Activated CD4-positive, alpha-beta T cell treated with anti-CD3 and anti-CD28 coated beads for 36 hours (primary cell): ENCODE measurements around the gene OGA. TPM values are rescaled to one million over a fixed set of nuclear protein-coding genes. Genes with fewer than 3 reads are reported as not detected.
A peak's percentile ranks its signal among the peaks of the same experiment; 100 is the strongest.

ENCODE experiments used
- ATAC-seq: fragments of 200-7000 bp; cut with Tn5 transposase; one replicate; pipeline ENCODE4 v1.10.0; 2021; ENCODE audit warnings: mild to moderate bottlenecking, moderate library complexity
- CTCF ChIA-PET: fragments of 350-600 bp; sonication (Branson Sonifier 250); formaldehyde crosslinking; loops from one replicate; lab custom pipeline; 2021; ENCODE audit warnings: antibody characterized with exemption; lab: Charles Lee
- POLR2A ChIA-PET: fragments of 350-600 bp; sonication (Branson Sonifier 250); formaldehyde crosslinking; loops from one replicate; lab custom pipeline; 2021; ENCODE audit warnings: antibody characterized with exemption, inconsistent platforms; lab: Charles Lee
- DNase-seq: peaks from one replicate; pipeline ENCODE4 v3.0.0-alpha.2; 2020
- H3K27ac Mint-ChIP-seq: one replicate; pipeline ENCODE4 v1.8.0; 2021; ENCODE audit warnings: mixed read lengths
- H3K27me3 Mint-ChIP-seq: one replicate; pipeline ENCODE4 v1.8.0; 2021; ENCODE audit warnings: mixed read lengths
- H3K36me3 Mint-ChIP-seq: one replicate; pipeline ENCODE4 v1.8.0; 2021; ENCODE audit warnings: low read depth, mixed read lengths
- H3K4me1 Mint-ChIP-seq: one replicate; pipeline ENCODE4 v1.8.0; 2021; ENCODE audit warnings: mixed read lengths
- H3K4me3 Mint-ChIP-seq: one replicate; pipeline ENCODE4 v1.8.0; 2021; ENCODE audit warnings: mild to moderate bottlenecking, moderate library complexity, mixed read lengths
- H3K9me3 Mint-ChIP-seq: one replicate; pipeline ENCODE4 v1.8.0; 2021; ENCODE audit warnings: low read depth, mixed read lengths
- intact Hi-C, 2 experiments: fragments of 100-400 bp; cut with DNase I in 1 of 2; cut with micrococcal nuclease in 1 of 2; formaldehyde crosslinking; loops; one replicate each; pipeline versions ENCODE4 v1.14.2 to v1.15.1; 2022 to 2024; cut with DNase I, micrococcal nuclease
- total RNA-seq, 2 experiments: library from RNA; stranded (reverse); gene quantifications; one replicate each; pipeline ENCODE4 v1.2.3, GENCODE V29; 2021

Gene OGA
- total RNA-seq, 2 experiments from 2014 or later = 113 to 124 TPM

DNA sequence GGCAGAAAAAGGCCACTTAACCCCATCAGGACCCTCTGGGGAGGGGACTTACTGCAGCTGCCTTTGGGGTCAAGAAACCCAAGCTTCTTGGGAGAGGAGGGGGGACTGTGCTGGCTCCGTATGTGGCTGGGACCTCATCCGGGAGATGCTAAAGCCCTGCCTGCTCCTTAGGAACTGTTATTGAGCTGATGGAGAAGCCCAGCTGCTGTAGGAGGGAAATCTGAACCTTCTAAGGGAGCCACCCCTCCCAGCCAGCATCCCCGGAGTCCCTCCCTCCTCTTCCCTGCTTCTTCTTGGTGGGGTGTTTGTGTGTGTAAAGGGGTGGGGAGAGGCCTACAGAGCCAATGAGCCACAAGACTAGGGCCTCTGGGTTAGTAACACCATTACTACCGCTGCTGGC lies 17.1 kb upstream of the OGA start:
- no peak overlapping the region for H3K4me3 Mint-ChIP-seq
- POLR2A ChIA-PET = interaction anchor here (1.4 kb wide), 1 partner anchor 17 kb away, joined by 7 read pairs; the partner anchor contains the start of gene OGA
- ATAC-seq (peak; percentile 0), DNase-seq (no peak)
- peaks cover 59% of the 10 kb centered on the region for H3K4me1 Mint-ChIP-seq
- H3K36me3 Mint-ChIP-seq = no peaks in the 10 kb centered on the region
- H3K9me3 Mint-ChIP-seq = no peaks in the 10 kb centered on the region
- CTCF ChIA-PET = interaction anchor here (0.6 to 9.8 kb wide), 18 partner anchors 8 to 280 kb away, joined by 3 to 145 read pairs (median 3); partner anchors contain the start of genes NPM3 and OGA
- intact Hi-C loops = no loop called here
- H3K27me3 Mint-ChIP-seq = no peaks in the 10 kb centered on the region
- no peak overlapping the region for H3K27ac Mint-ChIP-seq

DNA sequence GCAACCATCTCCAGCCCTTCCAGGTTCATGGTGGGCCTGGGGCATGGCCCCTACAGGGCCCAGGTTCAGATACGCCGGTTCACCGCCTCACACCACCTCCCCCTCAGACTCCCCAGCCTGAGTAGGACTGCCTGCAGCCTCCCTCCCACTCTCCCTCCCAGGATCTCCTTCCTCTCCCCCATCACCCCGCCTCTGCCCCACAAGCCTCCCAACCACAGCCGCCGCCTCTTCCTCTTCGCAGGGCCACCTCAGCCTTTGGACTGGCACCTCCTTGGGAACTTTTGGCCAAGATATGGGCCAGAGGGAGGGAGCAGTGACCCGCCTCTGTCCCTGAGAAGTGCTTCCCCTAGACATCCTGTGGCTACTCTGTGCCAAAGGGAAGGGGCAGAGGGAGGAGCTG lies 16.1 kb upstream of the OGA start:
- intact Hi-C loops = loop anchor here (5.0 kb wide), 6 partner anchors 52 to 813 kb away; partner anchors contain the start of genes BTRC (in 1 of the 2), NFKB2 (in 1 of the 2), NPM3 (in 1 of the 2) and PPRC1 (in 1 of the 2)
- H3K4me1 Mint-ChIP-seq = peaks cover 59% of the 10 kb centered on the region
- POLR2A ChIA-PET = interaction anchor here (0.5 kb wide), 1 partner anchor 19 kb away, joined by 3 read pairs; no protein-coding TSS in a partner anchor

DNA sequence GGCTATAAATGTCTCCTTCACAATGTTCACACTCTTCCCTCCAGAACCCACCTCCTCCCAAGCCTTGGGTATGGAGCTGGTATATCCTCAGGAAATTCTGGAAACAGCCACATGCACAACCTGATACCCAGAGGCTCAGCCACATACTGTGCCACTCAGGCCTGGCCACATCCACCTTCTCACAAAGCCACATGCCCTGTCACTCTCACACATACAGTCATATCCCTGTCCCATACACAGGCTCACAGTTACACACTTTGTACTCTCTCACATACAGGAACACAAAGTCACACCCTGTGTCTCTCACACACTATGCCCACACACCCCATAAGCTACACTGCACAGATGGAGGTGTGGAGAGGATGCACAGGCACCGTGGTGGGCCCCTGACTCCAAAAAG lies 15.2 kb upstream of the OGA start:
- intact Hi-C loops = loop anchor here (5.0 kb wide), 6 partner anchors 51 to 814 kb away; partner anchors contain the start of genes BTRC (in 1 of the 2), NFKB2 (in 1 of the 2), NPM3 (in 1 of the 2) and PPRC1 (in 1 of the 2)
- peaks cover 61% of the 10 kb centered on the region for H3K4me1 Mint-ChIP-seq
- H3K9me3 Mint-ChIP-seq = no peaks in the 10 kb centered on the region
- DNase-seq (peak; percentile 37), ATAC-seq (no peak)
- CTCF ChIA-PET = interaction anchor here (0.6 to 1.5 kb wide), 5 partner anchors 10 to 237 kb away, joined by 3 to 7 read pairs (median 3); partner anchors contain the start of gene KCNIP2
- no peaks in the 10 kb centered on the region for H3K36me3 Mint-ChIP-seq
- POLR2A ChIA-PET = no interaction called here
- H3K27ac Mint-ChIP-seq = peak overlapping the region; percentile 52
- no peaks in the 10 kb centered on the region for H3K27me3 Mint-ChIP-seq
- no peak overlapping the region for H3K4me3 Mint-ChIP-seq

More for the DNA sequence above, 16.1 kb upstream of the OGA start:
- Mint-ChIP-seq H3K9me3 (no peaks in the 10 kb centered on the region), H3K4me3 (no peak overlapping the region), H3K36me3 (no peaks in the 10 kb centered on the region), H3K27me3 (no peaks in the 10 kb centered on the region), H3K27ac (peak overlapping the region; percentile 26)
- DNase-seq = peak; percentile 39
- no peak for ATAC-seq
- CTCF ChIA-PET = interaction anchor here (0.7 to 9.8 kb wide), 3 partner anchors 175 to 800 kb away, joined by 3 to 145 read pairs (median 4); no protein-coding TSS in a partner anchor

DNA sequence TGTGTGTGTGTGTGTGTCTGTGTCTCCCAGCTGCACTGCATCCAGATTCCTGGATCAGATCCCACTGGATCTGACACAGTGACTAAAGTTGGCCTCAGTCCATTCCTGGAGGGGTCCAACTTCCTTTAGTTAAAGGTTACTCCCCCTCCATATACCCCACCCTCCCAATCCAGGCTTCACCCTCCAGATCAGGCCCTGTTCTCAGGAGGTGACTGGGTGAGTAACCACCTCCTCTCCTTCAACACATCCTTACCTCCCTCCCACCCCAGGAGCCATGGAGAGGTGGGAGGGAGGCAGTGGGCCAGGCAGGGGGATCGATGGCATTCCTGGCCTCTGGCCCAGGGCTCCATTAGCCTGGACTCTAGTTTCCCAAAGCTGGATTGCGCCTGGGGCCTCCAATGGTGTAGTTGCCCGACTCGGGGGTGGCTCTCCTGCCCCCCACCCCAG lies 14.1 kb upstream of the OGA start:
- no peak overlapping the region for H3K4me3 Mint-ChIP-seq
- DNase-seq (no peak), ATAC-seq (no peak)
- intact Hi-C loops = loop anchor here (5.0 kb wide), 6 partner anchors 50 to 815 kb away; partner anchors contain the start of genes BTRC (in 1 of the 2), NFKB2 (in 1 of the 2), NPM3 (in 1 of the 2) and PPRC1 (in 1 of the 2)
- CTCF ChIA-PET = interaction anchor here (0.6 to 2.1 kb wide), 5 partner anchors 9 to 382 kb away, joined by 3 to 8 read pairs (median 3); no protein-coding TSS in a partner anchor
- H3K27me3 Mint-ChIP-seq = no peaks in the 10 kb centered on the region
- no peak overlapping the region for H3K27ac Mint-ChIP-seq
- peaks cover 61% of the 10 kb centered on the region for H3K4me1 Mint-ChIP-seq
- H3K36me3 Mint-ChIP-seq = no peaks in the 10 kb centered on the region
- H3K9me3 Mint-ChIP-seq = no peaks in the 10 kb centered on the region
- POLR2A ChIA-PET = no interaction called here

DNA sequence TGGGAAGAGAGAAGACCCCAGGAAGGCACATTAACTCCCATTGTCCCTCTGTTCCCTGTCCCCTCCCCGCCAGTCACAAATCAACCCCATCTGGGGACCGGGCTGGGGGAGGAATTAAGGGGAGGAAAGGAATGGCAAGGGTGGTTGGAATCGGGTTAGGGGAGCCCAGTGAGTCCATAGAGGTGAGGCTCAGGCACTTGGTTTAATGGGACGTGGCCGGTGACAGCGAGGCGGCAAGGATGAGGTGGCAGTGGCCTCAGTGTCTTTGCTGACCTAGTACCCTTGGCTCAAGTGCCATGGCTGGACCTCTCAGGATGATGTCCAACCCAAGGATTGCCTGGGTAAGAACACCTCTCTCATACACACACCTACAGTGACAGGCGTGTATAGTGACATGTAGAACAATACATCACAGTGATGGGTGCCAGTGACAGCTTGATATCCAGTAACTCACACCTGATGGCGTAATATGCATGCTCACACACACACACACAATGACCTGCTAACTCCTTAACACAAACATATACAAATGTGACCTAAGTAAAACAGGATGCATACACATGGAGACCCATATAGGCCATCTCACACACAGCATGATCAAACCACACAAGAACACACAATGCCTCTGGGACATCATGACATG lies 13.0 kb upstream of the OGA start:
- peak overlapping the region; percentile 70 for H3K4me3 Mint-ChIP-seq
- peaks cover 61% of the 10 kb centered on the region for H3K4me1 Mint-ChIP-seq
- POLR2A ChIA-PET = interaction anchor here (0.6 to 2.6 kb wide), 3 partner anchors 11 to 48 kb away, joined by 3 to 16 read pairs (median 15); partner anchors contain the start of genes NPM3 and OGA

DNA sequence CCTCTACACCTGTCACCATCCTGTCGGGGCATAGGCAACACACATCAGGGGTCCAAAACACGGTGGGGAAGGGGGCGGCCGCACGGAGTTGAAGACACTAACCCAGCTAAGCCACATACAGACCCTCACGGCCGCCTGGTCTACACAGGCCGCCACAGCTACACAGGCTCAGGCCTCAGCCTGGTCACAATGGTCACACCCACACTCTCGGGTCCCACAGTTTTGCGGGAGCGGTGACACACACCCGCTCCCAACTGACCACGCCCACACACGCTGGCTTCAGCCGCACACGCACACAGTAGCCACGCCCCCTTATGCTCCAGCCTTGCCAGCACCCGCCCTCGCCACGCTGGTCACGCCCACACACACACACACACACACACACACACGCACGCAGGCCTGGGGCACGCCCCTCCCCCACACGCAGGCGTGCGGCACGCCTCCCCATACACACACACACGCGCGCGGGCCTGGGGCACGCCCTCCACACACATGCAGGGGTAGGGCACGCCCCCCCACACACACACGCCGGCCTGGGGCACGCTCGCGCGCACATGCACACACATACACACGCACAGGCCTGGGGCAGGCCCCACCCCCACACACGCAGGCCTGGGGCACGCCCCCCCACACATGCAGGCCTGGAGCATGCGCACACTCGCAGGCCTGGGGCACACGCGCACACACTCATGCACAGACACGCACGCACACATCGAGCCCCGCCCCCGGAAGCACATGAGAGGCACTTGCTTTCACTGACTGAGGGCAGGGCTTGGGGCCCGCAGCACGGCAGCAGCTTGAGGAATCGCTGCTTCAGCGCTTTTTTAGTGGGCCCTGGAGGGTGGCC lies 12.3 kb upstream of the OGA start:
- CTCF ChIA-PET = interaction anchor here (1.1 to 2.5 kb wide), 3 partner anchors 11 to 179 kb away, joined by 3 to 12 read pairs (median 8); no protein-coding TSS in a partner anchor
- POLR2A ChIA-PET = interaction anchor here (0.6 to 2.6 kb wide), 4 partner anchors 12 to 125 kb away, joined by 3 to 16 read pairs (median 10); partner anchors contain the start of genes NPM3 and OGA
- H3K36me3 Mint-ChIP-seq = no peaks in the 10 kb centered on the region
- ATAC-seq = peak; percentile 77
- H3K4me1 Mint-ChIP-seq = peaks cover 56% of the 10 kb centered on the region
- H3K4me3 Mint-ChIP-seq = peak overlapping the region; percentile 70
- H3K27me3 Mint-ChIP-seq = no peaks in the 10 kb centered on the region
- no peaks in the 10 kb centered on the region for H3K9me3 Mint-ChIP-seq
- H3K27ac Mint-ChIP-seq = peak overlapping the region; percentile 98
- DNase-seq = peak; percentile 96
- intact Hi-C loops = loop anchor here (1.0 to 5.0 kb wide), 10 partner anchors 12 to 817 kb away; partner anchors contain the start of genes NPM3 (in 2 of the 2), OGA (in 2 of the 2), BTRC (in 1 of the 2) and HPS6 (in 1 of the 2)

More for the DNA sequence above, 13.0 kb upstream of the OGA start:
- CTCF ChIA-PET = interaction anchor here (0.5 to 2.1 kb wide), 4 partner anchors 10 to 179 kb away, joined by 3 to 8 read pairs (median 5); no protein-coding TSS in a partner anchor
- no peaks in the 10 kb centered on the region for H3K27me3 Mint-ChIP-seq
- ATAC-seq = no peak
- no peaks in the 10 kb centered on the region for H3K9me3 Mint-ChIP-seq
- H3K36me3 Mint-ChIP-seq = no peaks in the 10 kb centered on the region
- DNase-seq = no peak
- peak overlapping the region; percentile 98 for H3K27ac Mint-ChIP-seq
- intact Hi-C loops = loop anchor here (2.0 to 5.0 kb wide), 8 partner anchors 49 to 816 kb away; partner anchors contain the start of genes BTRC (in 1 of the 2), HPS6 (in 1 of the 2), NFKB2 (in 1 of the 2) and NPM3 (in 1 of the 2)

DNA sequence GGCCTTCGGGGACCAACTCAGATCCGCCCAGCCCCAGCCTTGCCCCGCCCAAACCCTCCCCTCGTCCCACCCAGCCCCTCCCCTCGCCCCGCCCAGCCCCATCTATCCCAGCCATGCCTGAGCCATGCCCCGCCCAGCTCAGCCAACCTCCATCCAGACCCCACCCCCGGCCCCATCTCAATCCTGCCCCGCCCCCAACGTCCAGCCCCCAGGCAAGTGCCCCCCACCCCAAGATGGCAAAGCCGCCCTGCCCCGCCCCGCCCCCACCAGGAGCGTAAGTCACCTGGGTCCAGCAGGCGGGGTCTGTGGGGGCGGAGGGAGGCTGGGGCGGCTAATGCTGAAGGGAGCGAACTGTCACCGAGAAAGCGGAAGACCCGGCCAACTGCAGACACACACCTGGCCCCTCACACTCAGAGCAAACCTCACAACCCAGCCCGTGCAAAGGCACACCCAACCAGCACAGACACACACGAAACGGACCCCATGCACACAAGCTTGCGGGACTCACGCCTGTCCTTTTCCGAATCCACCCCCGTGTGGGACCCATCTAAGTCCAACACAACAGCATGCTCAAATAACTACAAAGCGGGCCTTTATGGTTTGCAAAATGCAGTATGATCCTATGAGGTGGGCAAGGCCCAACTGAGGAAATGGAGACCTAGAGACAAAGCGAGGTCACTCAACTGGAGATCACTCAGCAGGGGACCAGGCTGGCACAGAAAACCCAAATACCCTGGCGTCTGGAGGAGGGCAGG lies 11.5 kb upstream of the OGA start:
- H3K27ac Mint-ChIP-seq = peak overlapping the region; percentile 98
- no peaks in the 10 kb centered on the region for H3K9me3 Mint-ChIP-seq
- H3K36me3 Mint-ChIP-seq = no peaks in the 10 kb centered on the region
- POLR2A ChIA-PET = interaction anchor here (0.7 to 2.6 kb wide), 2 partner anchors 11 to 126 kb away, joined by 5 to 16 read pairs; partner anchors contain the start of gene OGA
- peak; percentile 14 for ATAC-seq
- DNase-seq = peak; percentile 84
- intact Hi-C loops = loop anchor here (1.0 to 5.0 kb wide), 10 partner anchors 11 to 818 kb away; partner anchors contain the start of genes NPM3 (in 2 of the 2), OGA (in 2 of the 2), BTRC (in 1 of the 2) and HPS6 (in 1 of the 2)
- peaks cover 50% of the 10 kb centered on the region for H3K4me1 Mint-ChIP-seq
- CTCF ChIA-PET = interaction anchor here (0.5 to 2.5 kb wide), 4 partner anchors 8 to 565 kb away, joined by 3 to 12 read pairs (median 4); no protein-coding TSS in a partner anchor
- H3K27me3 Mint-ChIP-seq = no peaks in the 10 kb centered on the region
- peak overlapping the region; percentile 70 for H3K4me3 Mint-ChIP-seq

DNA sequence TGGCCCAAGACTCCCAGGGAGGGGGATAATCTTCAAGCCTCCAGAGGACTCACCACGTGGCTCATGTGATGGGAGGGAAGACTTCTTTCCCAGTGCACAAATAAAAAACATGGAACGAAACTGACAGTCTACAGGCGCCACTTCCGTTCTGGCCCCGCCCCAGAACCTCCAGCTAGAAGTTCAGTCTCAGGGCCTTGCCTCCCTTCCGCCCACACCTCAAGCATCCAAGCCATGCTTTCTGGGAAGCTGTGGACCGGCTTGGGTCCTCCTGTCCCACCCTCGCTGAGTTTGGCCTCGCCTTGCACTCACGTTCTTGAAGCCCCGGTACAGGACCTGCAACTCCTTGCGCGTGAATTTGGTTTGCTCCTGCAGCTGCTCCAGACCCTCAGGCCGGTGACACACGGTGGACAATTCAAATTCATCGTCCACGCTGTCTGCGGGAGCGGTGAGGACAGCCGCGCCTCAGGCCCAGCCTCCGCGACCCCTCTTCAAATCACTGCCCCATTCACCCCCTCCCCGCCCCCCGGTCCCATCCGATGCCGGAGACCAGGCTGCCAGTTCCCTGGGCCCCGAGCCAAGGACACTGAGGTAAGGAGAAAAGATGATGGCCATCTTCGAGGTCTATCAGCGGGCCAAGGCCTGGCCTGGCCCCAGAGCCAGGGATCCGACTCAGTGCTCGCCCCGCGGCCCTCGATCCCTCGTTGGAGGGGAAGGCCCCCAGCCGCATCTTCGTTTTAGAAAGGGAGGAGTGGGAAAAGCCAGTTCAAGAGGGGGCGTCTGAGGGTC lies 10.7 kb upstream of the OGA start:
- Mint-ChIP-seq H3K9me3 (no peaks in the 10 kb centered on the region), H3K4me3 (no peak overlapping the region), H3K36me3 (no peaks in the 10 kb centered on the region), H3K27me3 (no peaks in the 10 kb centered on the region), H3K27ac (no peak overlapping the region), H3K4me1 (peaks cover 42% of the 10 kb centered on the region)
- ChIA-PET POLR2A (interaction anchor here (2.6 kb wide), 1 partner anchor 11 kb away, joined by 16 read pairs; the partner anchor contains the start of gene OGA), CTCF (interaction anchor here (0.5 to 2.5 kb wide), 4 partner anchors 8 to 59 kb away, joined by 3 to 12 read pairs (median 6); partner anchors contain the start of gene OGA)
- DNase-seq (no peak), ATAC-seq (no peak)
- intact Hi-C loops = no loop called here
